A549 (cell line): Measurements from ENCODE around the gene BANF1. TPM values are rescaled to one million over a fixed set of nuclear protein-coding genes. Genes with fewer than 3 reads are reported as not detected.

Experiments used
- ATAC-seq, 2 experiments: fragments of 200-7000 bp in 1 of 2; fragments of >200 bp in 1 of 2; cut with Nextera tagmentation in 1 of 2; cut with Tn5 transposase in 1 of 2; 3 replicates each; pipeline versions ENCODE4 v1.8.0 to v1.9.1; 2018 to 2020; ENCODE audit warnings: mild to moderate bottlenecking in 1 of 2, moderate library complexity in 1 of 2
- CTCF ChIA-PET: fragments of 300-600 bp; sonication (Branson Sonifier 250); formaldehyde crosslinking; extraction: SDS; loops from one replicate; lab custom pipeline; 2021; ENCODE audit warnings: antibody characterized with exemption, inconsistent platforms; lab: Yijun Ruan, JAX
- POLR2A ChIA-PET: fragments of 350-600 bp; formaldehyde crosslinking; extraction: SDS; loops from one replicate; lab custom pipeline; 2021; ENCODE audit warnings: antibody characterized with exemption, inconsistent platforms; lab: Yijun Ruan, JAX
- DNase-seq, 2 experiments: peaks; one replicate each; pipeline versions ENCODE4 v3.0.0 to v3.0.0-alpha.2; 2011 to 2016; ENCODE audit warnings: low read depth in 1 of 2, low spot score in 1 of 2
- FAIRE-seq: peaks from 2 replicates; lab custom pipeline; 2011; peaks lifted over from hg19 to GRCh38; lab: Jason Lieb, UNC
- H3K27ac ChIP-seq, 2 experiments: fragments of >200 bp; sonication (Bioruptor Twin); formaldehyde crosslinking; 3 replicates each; pipeline ENCODE4 v1.5.1; 2016 to 2017
- H3K4me1 ChIP-seq: fragments of >200 bp; sonication (Bioruptor Twin); formaldehyde crosslinking; 3 replicates; pipeline ENCODE4 v1.6.1; 2016
- H3K4me2 ChIP-seq: fragments of >200 bp; sonication (Bioruptor Twin); formaldehyde crosslinking; 3 replicates; pipeline ENCODE4 v1.6.1; 2016
- H3K4me3 ChIP-seq: fragments of >200 bp; sonication (Bioruptor Twin); formaldehyde crosslinking; 3 replicates; pipeline ENCODE4 v1.5.1; 2016
- H3K9me3 ChIP-seq: fragments of >200 bp; sonication (Bioruptor Twin); formaldehyde crosslinking; 3 replicates; pipeline ENCODE4 v1.6.1; 2016
- BCL3 ChIP-seq: fragments of >200 bp; sonication (Bioruptor Twin); formaldehyde crosslinking; IDR thresholded peaks from 3 replicates; pipeline ENCODE4 v1.6.1; 2016
- CEBPB ChIP-seq, 2 experiments: fragments of >200 bp in 1 of 2; sonication (Bioruptor Twin) in 1 of 2; formaldehyde crosslinking in 1 of 2; IDR thresholded peaks; 2 replicates each; pipeline ENCODE4 v1.6.1; 2012 to 2016
- CHD2 ChIP-seq: fragments of 150-350 bp; IDR thresholded peaks from 2 replicates; pipeline ENCODE4 v1.6.1; 2014; ENCODE audit warnings: low read length; ENCODE audit not compliant: partially characterized antibody
- CHD4 ChIP-seq: fragments of 200-600 bp; sonication (generic); IDR thresholded peaks from 2 replicates; pipeline ENCODE4 v1.6.1; 2016; ENCODE audit warnings: antibody characterized with exemption, mild to moderate bottlenecking, borderline replicate concordance
- EP300 ChIP-seq, 2 experiments: fragments of >200 bp; sonication (Bioruptor Twin); formaldehyde crosslinking; IDR thresholded peaks; 2 replicates in 1 of 2; 3 replicates in 1 of 2; pipeline ENCODE4 v1.6.1; 2016 to 2017
- ESRRA ChIP-seq: fragments of 150-350 bp; IDR thresholded peaks from 2 replicates; pipeline ENCODE4 v1.6.1; 2014; ENCODE audit warnings: mild to moderate bottlenecking, low read length, borderline replicate concordance
- FOXS1 ChIP-seq: fragments of 250-450 bp; sonication (Bioruptor Pico); IDR thresholded peaks from 2 replicates; pipeline ENCODE4 v1.5.0; 2020; ENCODE audit warnings: mild to moderate bottlenecking, moderate library complexity
- GATA3 ChIP-seq: IDR thresholded peaks from 2 replicates; pipeline ENCODE4 v1.6.1; 2012; ENCODE audit warnings: borderline replicate concordance
- HES2 ChIP-seq: fragments of >200 bp; sonication (Bioruptor Twin); formaldehyde crosslinking; IDR thresholded peaks from 2 replicates; pipeline ENCODE4 v1.6.1; 2016
- HOXB13 ChIP-seq: fragments of 250-450 bp; sonication (Bioruptor Pico); IDR thresholded peaks from 2 replicates; pipeline ENCODE4 v1.5.0; 2020; ENCODE audit warnings: low read depth, mild to moderate bottlenecking, moderate library complexity
- JUN ChIP-seq, 2 experiments: fragments of >200 bp; sonication (Bioruptor Twin); formaldehyde crosslinking; IDR thresholded peaks; 2 replicates in 1 of 2; 3 replicates in 1 of 2; pipeline ENCODE4 v1.6.1; 2016 to 2017
- KDM1A ChIP-seq: fragments of 200-600 bp; sonication (generic); IDR thresholded peaks from 2 replicates; pipeline ENCODE4 v1.6.1; 2016; ENCODE audit warnings: low read depth, mild to moderate bottlenecking
- KDM5A ChIP-seq: fragments of 200-600 bp; sonication (generic); IDR thresholded peaks from 2 replicates; pipeline ENCODE4 v1.6.1; 2016; ENCODE audit warnings: antibody characterized with exemption, mild to moderate bottlenecking
- MAFK ChIP-seq: fragments of 450-650 bp; IDR thresholded peaks from 2 replicates; pipeline ENCODE4 v1.6.1; 2014; ENCODE audit not compliant: partially characterized antibody
- MAZ ChIP-seq: fragments of 150-350 bp; IDR thresholded peaks from 2 replicates; pipeline ENCODE4 v1.6.1; 2014; ENCODE audit warnings: antibody characterized with exemption, low read depth, low read length, borderline replicate concordance
- NFE2L2 ChIP-seq: fragments of 150-350 bp; conservative IDR thresholded peaks from 2 replicates; pipeline ENCODE4 v1.6.1; 2014; ENCODE audit warnings: low read length
- POLR2A ChIP-seq: IDR thresholded peaks from 2 replicates; pipeline ENCODE4 v1.6.1; 2012; ENCODE audit warnings: mild to moderate bottlenecking, low read length
- POLR2AphosphoS2 ChIP-seq: conservative IDR thresholded peaks from 2 replicates; pipeline ENCODE4 v1.6.1; 2012; ENCODE audit warnings: low read length, improper control_type of control experiment, inconsistent platforms
- RARB ChIP-seq: fragments of 250-450 bp; sonication (Bioruptor Pico); IDR thresholded peaks from 2 replicates; pipeline ENCODE4 v1.8.0; 2021; ENCODE audit warnings: mild to moderate bottlenecking, moderate library complexity
- RCOR1 ChIP-seq: fragments of 150-350 bp; IDR thresholded peaks from 2 replicates; pipeline ENCODE4 v1.6.1; 2014; ENCODE audit warnings: antibody characterized with exemption, low read length, low read depth
- USF2 ChIP-seq: fragments of 450-650 bp; IDR thresholded peaks from 2 replicates; pipeline ENCODE4 v1.6.1; 2014; ENCODE audit warnings: antibody characterized with exemption
- ZSCAN20 ChIP-seq: fragments of 250-450 bp; sonication (Bioruptor Pico); IDR thresholded peaks from 2 replicates; pipeline ENCODE4 v1.8.0; 2022; ENCODE audit warnings: mild to moderate bottlenecking, moderate library complexity
- WGBS: methylation state at CpG from one replicate; pipeline ENCODE4 v1.1.6; 2017; ENCODE audit errors: missing lambda C conversion rate; 5-methylcytosine and 5-hydroxymethylcytosine counted together
- polyA plus RNA-seq, 4 experiments: library from polyadenylated mRNA; depleted of rRNA in 3 of 4; stranded (reverse); fragments of >200 nt; fragmentation: RNase III in 1 of 4; extraction: RNeasy Plus Mini Kit Qiagen cat#74134 plus additional on column Dnase treatment in 1 of 4; gene quantifications; 2 replicates in 3 of 4; 3 replicates in 1 of 4; pipeline ENCODE4 v1.2.3, GENCODE V29; 2011 to 2017
- TF ChIP-seq, protein P1 (sequence below): fragments of >200 bp; sonication (Bioruptor Twin); formaldehyde crosslinking; IDR thresholded peaks from 3 replicates; pipeline ENCODE4 v1.5.1; 2016
- TF ChIP-seq, protein P2 (sequence below): fragments of 150-350 bp; IDR thresholded peaks from 2 replicates; pipeline ENCODE4 v1.6.1; 2014; ENCODE audit warnings: low read depth, mild to moderate bottlenecking, low read length

BANF1 gene
- polyA plus RNA-seq, 2 of the 4 experiments (the other 2 are of a cell fraction): 309 to 399 TPM

DNA sequence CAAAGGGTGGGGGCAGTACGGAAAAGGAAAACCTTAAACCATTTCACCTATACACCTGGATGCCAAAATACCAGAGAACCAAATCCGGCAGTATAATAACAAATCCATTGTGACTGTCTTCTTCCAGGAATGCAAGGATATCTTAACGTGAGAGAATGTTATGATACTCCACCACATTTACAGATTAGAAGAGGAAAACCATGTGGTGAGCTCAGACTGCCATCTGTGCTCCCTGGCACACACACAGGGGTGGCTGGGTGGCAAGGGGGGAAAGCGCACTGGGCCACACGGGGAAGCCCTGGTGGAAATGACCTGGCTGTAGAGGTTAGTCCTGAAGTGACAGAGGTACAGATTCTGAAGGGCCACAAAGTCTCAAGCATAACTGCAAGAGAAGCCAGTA is 10.2 kb upstream of the BANF1 start:
- Histone ChIP-seq H3K4me3 (no peak overlapping the region), H3K4me2 (no peak overlapping the region), H3K9me3 (no peaks in the 10 kb centered on the region), H3K27ac (no peak overlapping the region), H3K4me1 (no peaks in the 10 kb centered on the region)
- FAIRE-seq (no peak), DNase-seq (no peak), ATAC-seq (no peak)
- ChIA-PET POLR2A (no interaction called here), CTCF (interaction anchor here (0.8 to 5.7 kb wide), 10 partner anchors 31 to 286 kb away, joined by 3 to 171 read pairs (median 4); partner anchors contain the start of genes AP5B1, CCDC85B, FIBP and FOSL1)
- WGBS: 83% methylated on average over 5 of the region's 5 CpGs
- no peak for TF ChIP-seq EP300 (IDR thresholded peaks at IDR 0.05)
- TF ChIP-seq CHD4: no peak
- no peak for TF ChIP-seq HES2

DNA sequence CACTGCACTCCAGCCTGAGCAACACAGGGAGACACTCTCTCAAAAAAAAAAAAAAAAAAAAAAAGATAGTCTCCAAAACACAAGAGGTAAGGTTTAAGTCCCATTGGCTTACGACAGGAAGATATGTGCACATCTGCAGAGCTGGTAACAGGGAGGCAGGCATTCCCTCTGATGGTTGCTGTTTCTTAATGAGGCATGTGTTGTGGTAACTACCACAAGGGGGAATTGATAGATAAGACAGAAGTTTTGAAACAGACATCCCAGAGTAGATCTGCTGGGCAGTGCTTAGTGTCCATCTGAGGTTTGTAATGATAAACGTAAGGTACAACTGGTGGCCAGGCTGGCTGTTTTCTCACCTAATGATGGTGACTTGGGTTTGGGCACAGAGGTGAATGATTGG is 5.0 kb upstream of the BANF1 start:
- 95% methylated on average over 2 of the region's 2 CpGs for WGBS
- no peak for FAIRE-seq

GRCh38 chr11:66002648-66003225 is 434 bp downstream of the BANF1 start:
- Histone ChIP-seq H3K27ac (peak overlapping the region; percentile 91 to 95), H3K4me1 (peaks cover 13% of the 10 kb centered on the region), H3K4me2 (peak overlapping the region; percentile 93), H3K9me3 (no peaks in the 10 kb centered on the region), H3K4me3 (peak overlapping the region; percentile 67)
- no peak for FAIRE-seq
- DNase-seq: peak; percentile 44 to 52
- TF ChIP-seq POLR2A (peak; percentile 73), CEBPB (IDR thresholded peaks at IDR 0.05) (0 out of 4 replicates have a peak, but pooled peaks of 1 of the 2 experiments have one; percentile 14), BCL3 (peak; percentile 47; the same call in 1 of the 3 replicates), RARB (no peak), JUN (IDR thresholded peaks at IDR 0.05) (peak in 1 of 2 experiments; percentile 13; a peak in 1 of 5 replicates), RCOR1 (no peak)
- TF ChIP-seq, protein P1, sequence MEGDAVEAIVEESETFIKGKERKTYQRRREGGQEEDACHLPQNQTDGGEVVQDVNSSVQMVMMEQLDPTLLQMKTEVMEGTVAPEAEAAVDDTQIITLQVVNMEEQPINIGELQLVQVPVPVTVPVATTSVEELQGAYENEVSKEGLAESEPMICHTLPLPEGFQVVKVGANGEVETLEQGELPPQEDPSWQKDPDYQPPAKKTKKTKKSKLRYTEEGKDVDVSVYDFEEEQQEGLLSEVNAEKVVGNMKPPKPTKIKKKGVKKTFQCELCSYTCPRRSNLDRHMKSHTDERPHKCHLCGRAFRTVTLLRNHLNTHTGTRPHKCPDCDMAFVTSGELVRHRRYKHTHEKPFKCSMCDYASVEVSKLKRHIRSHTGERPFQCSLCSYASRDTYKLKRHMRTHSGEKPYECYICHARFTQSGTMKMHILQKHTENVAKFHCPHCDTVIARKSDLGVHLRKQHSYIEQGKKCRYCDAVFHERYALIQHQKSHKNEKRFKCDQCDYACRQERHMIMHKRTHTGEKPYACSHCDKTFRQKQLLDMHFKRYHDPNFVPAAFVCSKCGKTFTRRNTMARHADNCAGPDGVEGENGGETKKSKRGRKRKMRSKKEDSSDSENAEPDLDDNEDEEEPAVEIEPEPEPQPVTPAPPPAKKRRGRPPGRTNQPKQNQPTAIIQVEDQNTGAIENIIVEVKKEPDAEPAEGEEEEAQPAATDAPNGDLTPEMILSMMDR: peak; percentile 21; the same call in 1 of the 3 replicates
- POLR2A ChIA-PET: interaction anchor here (0.7 to 1.3 kb wide), 8 partner anchors 9 to 388 kb away, joined by 3 to 12 read pairs (median 5); partner anchors contain the start of genes CST6, FIBP and PCNX3
- peak; percentile 69 to 70 for ATAC-seq
- under 1% methylated on average over 10 of the region's 40 CpGs for WGBS
- CTCF ChIA-PET: interaction anchor here (0.7 to 1.9 kb wide), 5 partner anchors 20 to 222 kb away, joined by 3 to 7 read pairs (median 4); no protein-coding TSS in a partner anchor

More for the DNA sequence above, 5.0 kb upstream of the BANF1 start:
- H3K9me3 ChIP-seq: no peaks in the 10 kb centered on the region
- TF ChIP-seq, protein P2, sequence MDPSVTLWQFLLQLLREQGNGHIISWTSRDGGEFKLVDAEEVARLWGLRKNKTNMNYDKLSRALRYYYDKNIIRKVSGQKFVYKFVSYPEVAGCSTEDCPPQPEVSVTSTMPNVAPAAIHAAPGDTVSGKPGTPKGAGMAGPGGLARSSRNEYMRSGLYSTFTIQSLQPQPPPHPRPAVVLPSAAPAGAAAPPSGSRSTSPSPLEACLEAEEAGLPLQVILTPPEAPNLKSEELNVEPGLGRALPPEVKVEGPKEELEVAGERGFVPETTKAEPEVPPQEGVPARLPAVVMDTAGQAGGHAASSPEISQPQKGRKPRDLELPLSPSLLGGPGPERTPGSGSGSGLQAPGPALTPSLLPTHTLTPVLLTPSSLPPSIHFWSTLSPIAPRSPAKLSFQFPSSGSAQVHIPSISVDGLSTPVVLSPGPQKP: no peak
- no peak for TF ChIP-seq GATA3
- no peak for TF ChIP-seq POLR2A
- TF ChIP-seq JUN (IDR thresholded peaks at IDR 0.05): no peak
- TF ChIP-seq USF2: no peak
- TF ChIP-seq KDM5A: no peak
- no peak for TF ChIP-seq CHD2
- TF ChIP-seq HOXB13 (CRISPR knock-in tag): no peak
- no peak for TF ChIP-seq NFE2L2
- TF ChIP-seq KDM1A: no peak
- TF ChIP-seq, protein P1: no peak
- TF ChIP-seq FOXS1 (CRISPR knock-in tag): no peak
- TF ChIP-seq POLR2AphosphoS2: no peak
- no peak for TF ChIP-seq MAFK
- TF ChIP-seq ESRRA: no peak
- TF ChIP-seq MAZ: no peak
- no peak for TF ChIP-seq ZSCAN20 (CRISPR knock-in tag)
- TF ChIP-seq, all 56 proteins: peak for 0
- H3K4me1 ChIP-seq: peaks cover 8% of the 10 kb centered on the region; the same call in 2 of the 3 replicates
- DNase-seq (no peak), ATAC-seq (no peak)
- no peak overlapping the region for H3K27ac ChIP-seq
- ChIA-PET CTCF (interaction anchor here (1.2 to 2.2 kb wide), 2 partner anchors 8 to 113 kb away, joined by 3 to 10 read pairs; no protein-coding TSS in a partner anchor), POLR2A (no interaction called here)
- no peak overlapping the region for H3K4me3 ChIP-seq
- no peak overlapping the region for H3K4me2 ChIP-seq
